HG03103 (cell line): ENCODE results near the gene PIF1.
"Not testable (repeated sequence)": the region's sequence is repeated elsewhere in the genome, so short reads cannot be mapped to it uniquely, and the experiment has no call there.

Source experiments
- ATAC-seq: cut with Tn5 transposase; IDR thresholded peaks from one replicate; pipeline ENCODE4 v1.9.1; 2021; ENCODE audit warnings: low read depth; ENCODE audit not compliant: unreplicated experiment

PIF1 gene

GRCh38 chr15:64847876-64848716 is 22.6 kb upstream of the PIF1 start:
- ATAC-seq: no peak

GRCh38 chr15:64847448-64847847 is 22.0 kb upstream of the PIF1 start:
- no peak for ATAC-seq

- ATAC-seq: no peak
Measured at GRCh38 chr15:64847016-64847415, 21.6 kb upstream of the PIF1 start.

- no peak for ATAC-seq
Measured at GRCh38 chr15:64845831-64846595, 20.6 kb upstream of the PIF1 start.

- ATAC-seq: no peak
Measured at GRCh38 chr15:64845183-64845611, 19.8 kb upstream of the PIF1 start.

GRCh38 chr15:64844576-64845145 is 19.2 kb upstream of the PIF1 start:
- no peak for ATAC-seq

GRCh38 chr15:64843991-64844390 is 18.5 kb upstream of the PIF1 start:
- no peak for ATAC-seq

- no peak for ATAC-seq
Measured at GRCh38 chr15:64842986-64843561, 17.6 kb upstream of the PIF1 start.

GRCh38 chr15:64842096-64842939 is 16.9 kb upstream of the PIF1 start:
- ATAC-seq: no peak

GRCh38 chr15:64841344-64842095 is 16.1 kb upstream of the PIF1 start, which contains the start of gene PLEKHO2:
PLEKHO2 (plus strand) TSS chr15:64841915; CDS start chr15:64842017, 102 bp downstream.
- ATAC-seq: peak; percentile 46

- ATAC-seq: no peak
Measured at GRCh38 chr15:64841060-64841343, 15.6 kb upstream of the PIF1 start.

GRCh38 chr15:64837502-64837901 is 12.1 kb upstream of the PIF1 start:
- no peak for ATAC-seq

- no peak for ATAC-seq
Measured at GRCh38 chr15:64836023-64836536, 10.6 kb upstream of the PIF1 start.

- ATAC-seq: no peak
Measured at GRCh38 chr15:64833690-64834089, 8.2 kb upstream of the PIF1 start.

- ATAC-seq: no peak
Measured at GRCh38 chr15:64828985-64829384, 3.5 kb upstream of the PIF1 start.

GRCh38 chr15:64824929-64825430 is 467 bp downstream of the PIF1 start:
- no peak for ATAC-seq

- no peak for ATAC-seq
Measured at GRCh38 chr15:64816452-64816851, 9.0 kb downstream of the PIF1 start.

- ATAC-seq: not testable (repeated sequence)
Measured at GRCh38 chr15:64814965-64815364, 10.5 kb downstream of the PIF1 start.

GRCh38 chr15:64814283-64814682 is 11.2 kb downstream of the PIF1 start:
- not testable (repeated sequence) for ATAC-seq
